Measurements from ENCODE around the gene LRRC63. TPM values are rescaled to one million over a fixed set of nuclear protein-coding genes. Genes with fewer than 3 reads are reported as not detected.
A peak's percentile ranks its signal among the peaks of the same experiment; 100 is the strongest.

LRRC63 gene
- total and polyA plus RNA-seq, 9 of the 15 experiments (the other 6 are each of a cell fraction or from before 2014, with no cell fraction given) = 0.07 to 0.41 (median 0.24) TPM; not detected in 1

GRCh38 chr13:46317120-46317519 lies 105.4 kb downstream of the LRRC63 start (continued):
- TF ChIP-seq GTF3C2 (IDR thresholded peaks at IDR 0.05; ENCODE audit: borderline replicate concordance, extremely low read depth, insufficient read length) (no peak), DEAF1 (CRISPR knock-in tag; IDR thresholded peaks at IDR 0.05) (peak; percentile 36; the same call in 1 of the 2 replicates), ZNF3 (CRISPR knock-in tag; IDR thresholded peaks at IDR 0.05) (no peak), FIP1L1 (IDR thresholded peaks at IDR 0.05; ENCODE audit: low read depth, low read length, poor library complexity, severe bottlenecking) (no peak), ZKSCAN8 (CRISPR knock-in tag; IDR thresholded peaks at IDR 0.05) (no peak), SREBF2 (CRISPR knock-in tag; IDR thresholded peaks at IDR 0.05) (no peak), ZNF561 (CRISPR knock-in tag; conservative IDR thresholded peaks at IDR 0.05) (no peak), SMARCB1 (IDR thresholded peaks at IDR 0.05; ENCODE audit: insufficient read length, low read depth) (no peak), RAD21 (CRISPR knock-in tag; conservative IDR thresholded peaks at IDR 0.05 in 1 of 2, IDR thresholded peaks at IDR 0.05 in 1 of 2) (peak; percentile 26 to 65), CBFA2T2 (conservative IDR thresholded peaks at IDR 0.05) (no peak), ZFPM2 (CRISPR knock-in tag; IDR thresholded peaks at IDR 0.05) (no peak), MTF1 (CRISPR knock-in tag; IDR thresholded peaks at IDR 0.05; ENCODE audit: borderline replicate concordance) (no peak), MXI1 (IDR thresholded peaks at IDR 0.05; ENCODE audit: low read depth, low read length) (no peak), CBX1 (IDR thresholded peaks at IDR 0.05; ENCODE audit: low read depth) (no peak), ERF (CRISPR knock-in tag; IDR thresholded peaks at IDR 0.05) (no peak)
- TF ChIP-seq, protein P1, sequence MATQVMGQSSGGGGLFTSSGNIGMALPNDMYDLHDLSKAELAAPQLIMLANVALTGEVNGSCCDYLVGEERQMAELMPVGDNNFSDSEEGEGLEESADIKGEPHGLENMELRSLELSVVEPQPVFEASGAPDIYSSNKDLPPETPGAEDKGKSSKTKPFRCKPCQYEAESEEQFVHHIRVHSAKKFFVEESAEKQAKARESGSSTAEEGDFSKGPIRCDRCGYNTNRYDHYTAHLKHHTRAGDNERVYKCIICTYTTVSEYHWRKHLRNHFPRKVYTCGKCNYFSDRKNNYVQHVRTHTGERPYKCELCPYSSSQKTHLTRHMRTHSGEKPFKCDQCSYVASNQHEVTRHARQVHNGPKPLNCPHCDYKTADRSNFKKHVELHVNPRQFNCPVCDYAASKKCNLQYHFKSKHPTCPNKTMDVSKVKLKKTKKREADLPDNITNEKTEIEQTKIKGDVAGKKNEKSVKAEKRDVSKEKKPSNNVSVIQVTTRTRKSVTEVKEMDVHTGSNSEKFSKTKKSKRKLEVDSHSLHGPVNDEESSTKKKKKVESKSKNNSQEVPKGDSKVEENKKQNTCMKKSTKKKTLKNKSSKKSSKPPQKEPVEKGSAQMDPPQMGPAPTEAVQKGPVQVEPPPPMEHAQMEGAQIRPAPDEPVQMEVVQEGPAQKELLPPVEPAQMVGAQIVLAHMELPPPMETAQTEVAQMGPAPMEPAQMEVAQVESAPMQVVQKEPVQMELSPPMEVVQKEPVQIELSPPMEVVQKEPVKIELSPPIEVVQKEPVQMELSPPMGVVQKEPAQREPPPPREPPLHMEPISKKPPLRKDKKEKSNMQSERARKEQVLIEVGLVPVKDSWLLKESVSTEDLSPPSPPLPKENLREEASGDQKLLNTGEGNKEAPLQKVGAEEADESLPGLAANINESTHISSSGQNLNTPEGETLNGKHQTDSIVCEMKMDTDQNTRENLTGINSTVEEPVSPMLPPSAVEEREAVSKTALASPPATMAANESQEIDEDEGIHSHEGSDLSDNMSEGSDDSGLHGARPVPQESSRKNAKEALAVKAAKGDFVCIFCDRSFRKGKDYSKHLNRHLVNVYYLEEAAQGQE (IDR thresholded peaks at IDR 0.05; ENCODE audit: borderline replicate concordance) = peak; percentile 18; the same call in 1 of the 2 replicates
- TF ChIP-seq, protein P1 (CRISPR knock-in tag; IDR thresholded peaks at IDR 0.05; ENCODE audit: low read depth) = no peak

Measured in K562 (cell line).